ENCODE measurements around the gene NME1. TPM values are rescaled to one million over a fixed set of nuclear protein-coding genes. Genes with fewer than 3 reads are reported as not detected.

The NME1 gene
- total RNA-seq, 1 experiment from 2014 or later, result 220 TPM

DNA sequence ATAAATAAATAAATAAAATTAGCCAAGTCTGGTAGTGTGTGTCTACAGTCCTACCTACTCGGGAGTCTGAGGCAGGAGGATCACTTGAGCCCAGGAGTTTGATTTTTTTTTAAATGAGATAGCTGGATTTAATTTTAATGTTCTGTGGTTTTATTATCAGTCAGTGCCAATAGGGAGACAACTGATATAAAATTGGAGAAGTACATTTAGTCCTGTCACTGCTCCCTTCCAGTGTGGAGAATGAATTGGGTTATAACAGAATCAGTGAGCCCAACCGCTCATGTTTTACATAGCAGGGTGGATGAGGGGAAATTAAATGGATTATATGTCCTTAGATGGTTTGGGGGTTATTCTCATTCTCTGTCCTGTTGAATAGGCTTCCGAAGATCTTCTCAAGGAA lies 6.2 kb downstream of the NME1 start:
- no peak overlapping the region for H3K9ac ChIP-seq (ENCODE audit: extremely low read depth, insufficient read length, low read length)
- H2BK5ac ChIP-seq (ENCODE audit: insufficient read length, low read length), result no peak overlapping the region
- H3K56ac ChIP-seq (ENCODE audit: insufficient read length, low read depth, low read length), result no peak overlapping the region
- no peak overlapping the region for H4K8ac ChIP-seq (replicated peaks; ENCODE audit: insufficient read length, low read depth, low read length)
- Mint-ChIP-seq H3K36me3 (ENCODE audit: insufficient read depth in 1 of 3, low read depth in 3 of 3) (peaks cover 40 to 80% (median 65%) of the 10 kb centered on the region in 3 experiments), H3K27me3 (ENCODE audit: low read depth) (no peaks in the 10 kb centered on the region), H3K4me3 (no peak overlapping the region), H3K27ac (no peak overlapping the region), H3K4me1 (no peaks in the 10 kb centered on the region; a peak in 1 of 4 replicates), H3K9me3 (no peaks in the 10 kb centered on the region)
- TF ChIP-seq, protein P1, sequence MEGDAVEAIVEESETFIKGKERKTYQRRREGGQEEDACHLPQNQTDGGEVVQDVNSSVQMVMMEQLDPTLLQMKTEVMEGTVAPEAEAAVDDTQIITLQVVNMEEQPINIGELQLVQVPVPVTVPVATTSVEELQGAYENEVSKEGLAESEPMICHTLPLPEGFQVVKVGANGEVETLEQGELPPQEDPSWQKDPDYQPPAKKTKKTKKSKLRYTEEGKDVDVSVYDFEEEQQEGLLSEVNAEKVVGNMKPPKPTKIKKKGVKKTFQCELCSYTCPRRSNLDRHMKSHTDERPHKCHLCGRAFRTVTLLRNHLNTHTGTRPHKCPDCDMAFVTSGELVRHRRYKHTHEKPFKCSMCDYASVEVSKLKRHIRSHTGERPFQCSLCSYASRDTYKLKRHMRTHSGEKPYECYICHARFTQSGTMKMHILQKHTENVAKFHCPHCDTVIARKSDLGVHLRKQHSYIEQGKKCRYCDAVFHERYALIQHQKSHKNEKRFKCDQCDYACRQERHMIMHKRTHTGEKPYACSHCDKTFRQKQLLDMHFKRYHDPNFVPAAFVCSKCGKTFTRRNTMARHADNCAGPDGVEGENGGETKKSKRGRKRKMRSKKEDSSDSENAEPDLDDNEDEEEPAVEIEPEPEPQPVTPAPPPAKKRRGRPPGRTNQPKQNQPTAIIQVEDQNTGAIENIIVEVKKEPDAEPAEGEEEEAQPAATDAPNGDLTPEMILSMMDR (conservative IDR thresholded peaks at IDR 0.05), result no peak
- WGBS (ENCODE audit: extremely low coverage, insufficient read length, low lambda C conversion rate), result no CpG with 5 or more reads among the region's 3 CpGs
- H3K79me2 ChIP-seq (ENCODE audit: insufficient read depth, low read length), result peaks cover 11% of the 10 kb centered on the region; the same call in 1 of the 2 replicates
- no peak overlapping the region for H2BK120ac ChIP-seq (ENCODE audit: low read depth, low read length, poor library complexity, severe bottlenecking)
- no peak for DNase-seq
- H4K91ac ChIP-seq (ENCODE audit: insufficient read length, low read depth, low read length), result no peak overlapping the region
- no peaks in the 10 kb centered on the region for H3K27me3 ChIP-seq (ENCODE audit: insufficient read depth, low read length)
- no peak overlapping the region for H3T11ph ChIP-seq (ENCODE audit: low read length)
- no peak overlapping the region for H2BK15ac ChIP-seq (ENCODE audit: low read depth, low read length)
- no peaks in the 10 kb centered on the region for H3K4me1 ChIP-seq (ENCODE audit: insufficient read depth, low read length)
- H3K23me2 ChIP-seq (ENCODE audit: insufficient read length, low read depth, low read length, poor library complexity, severe bottlenecking), result no peaks in the 10 kb centered on the region
- H2AK5ac ChIP-seq (ENCODE audit: insufficient read length, low read length), result no peak overlapping the region
- H3K79me1 ChIP-seq (ENCODE audit: insufficient read depth, low read depth, low read length, poor library complexity, severe bottlenecking), result no peaks in the 10 kb centered on the region
- H3K27ac ChIP-seq (ENCODE audit: insufficient read length, low read depth, low read length), result no peak overlapping the region
- no peak overlapping the region for H2BK20ac ChIP-seq (ENCODE audit: low read depth, low read length, poor library complexity, severe bottlenecking)
- H3K9me3 ChIP-seq (ENCODE audit: control insufficient read depth, low read depth, low read length), result no peaks in the 10 kb centered on the region
- no peak overlapping the region for H3K14ac ChIP-seq (ENCODE audit: insufficient read depth, low read length)
- H4K5ac ChIP-seq (ENCODE audit: insufficient read length, low read depth, low read length), result no peak overlapping the region
- H3K23ac ChIP-seq (ENCODE audit: insufficient read length, low read depth, low read length), result no peak overlapping the region
- H2BK12ac ChIP-seq (ENCODE audit: insufficient read length, low read depth, low read length), result no peak overlapping the region
- H4K20me1 ChIP-seq (ENCODE audit: control insufficient read depth, insufficient read depth, insufficient read length), result no peaks in the 10 kb centered on the region
- no peak overlapping the region for H2AFZ ChIP-seq (ENCODE audit: low read length)
- no peak overlapping the region for H3K4me2 ChIP-seq (ENCODE audit: insufficient read depth, insufficient read length, low read length)
- no peak overlapping the region for H3K18ac ChIP-seq (ENCODE audit: insufficient read length, low read depth, low read length)
- H3K4ac ChIP-seq (ENCODE audit: low read depth, low read length), result no peak overlapping the region

Measured in H9 (cell line).